GM19025 (cell line): Measurements from ENCODE around the gene ARL5C.

Experiments used
- ATAC-seq: cut with Tn5 transposase; IDR thresholded peaks from one replicate; pipeline ENCODE4 v1.9.1; 2021; ENCODE audit warnings: mild to moderate bottlenecking, low read depth, moderate library complexity; ENCODE audit not compliant: unreplicated experiment

ARL5C gene

DNA sequence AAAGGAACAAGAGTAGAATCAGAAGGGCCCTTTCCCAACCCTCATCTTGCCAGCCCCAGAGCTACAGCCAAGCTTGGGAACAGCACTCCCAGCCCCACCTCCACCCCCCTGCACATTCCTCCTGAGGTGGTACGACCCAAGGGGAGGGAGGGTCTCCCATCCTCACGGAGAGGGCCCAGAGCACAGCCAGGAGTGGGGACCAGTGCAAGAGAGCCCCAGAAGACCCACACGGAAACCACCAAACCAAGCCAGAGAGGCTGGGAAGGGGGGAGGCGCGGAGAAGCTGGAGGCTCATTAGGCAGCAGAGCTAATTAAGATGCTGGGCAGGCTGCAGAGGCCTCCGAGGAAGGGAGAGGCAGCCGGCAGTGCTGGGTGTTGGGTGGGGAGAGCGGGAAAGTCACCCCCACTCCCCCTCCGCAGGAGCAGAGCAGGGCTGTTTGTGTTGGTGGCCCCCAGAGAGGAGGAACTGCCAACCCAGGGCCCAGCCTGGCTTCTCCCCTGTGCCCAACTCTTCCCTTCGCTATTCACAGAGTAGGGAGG is 29.1 kb upstream of the ARL5C start:
- no peak for ATAC-seq

GRCh38 chr17:39194089-39194984 is 28.4 kb upstream of the ARL5C start:
- no peak for ATAC-seq

- no peak for ATAC-seq
Measured at GRCh38 chr17:39193346-39193745, 27.4 kb upstream of the ARL5C start.

DNA sequence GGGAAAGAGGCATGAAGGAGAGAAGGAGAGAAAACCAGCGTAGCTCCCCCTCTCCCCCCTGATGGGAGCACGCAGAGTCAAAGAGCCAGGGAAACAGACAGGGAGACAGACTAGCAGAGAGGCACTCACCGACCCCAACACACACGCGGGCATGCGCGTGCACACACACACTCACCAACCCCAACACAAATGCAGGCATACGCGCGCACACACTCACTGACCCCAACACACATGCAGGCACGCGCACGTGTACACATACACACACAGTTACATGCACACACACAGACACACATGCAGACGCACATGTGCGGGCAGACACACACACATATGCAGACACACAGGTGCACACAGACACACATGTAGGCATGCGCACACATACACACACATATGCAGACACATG is 26.9 kb upstream of the ARL5C start:
- no peak for ATAC-seq

DNA sequence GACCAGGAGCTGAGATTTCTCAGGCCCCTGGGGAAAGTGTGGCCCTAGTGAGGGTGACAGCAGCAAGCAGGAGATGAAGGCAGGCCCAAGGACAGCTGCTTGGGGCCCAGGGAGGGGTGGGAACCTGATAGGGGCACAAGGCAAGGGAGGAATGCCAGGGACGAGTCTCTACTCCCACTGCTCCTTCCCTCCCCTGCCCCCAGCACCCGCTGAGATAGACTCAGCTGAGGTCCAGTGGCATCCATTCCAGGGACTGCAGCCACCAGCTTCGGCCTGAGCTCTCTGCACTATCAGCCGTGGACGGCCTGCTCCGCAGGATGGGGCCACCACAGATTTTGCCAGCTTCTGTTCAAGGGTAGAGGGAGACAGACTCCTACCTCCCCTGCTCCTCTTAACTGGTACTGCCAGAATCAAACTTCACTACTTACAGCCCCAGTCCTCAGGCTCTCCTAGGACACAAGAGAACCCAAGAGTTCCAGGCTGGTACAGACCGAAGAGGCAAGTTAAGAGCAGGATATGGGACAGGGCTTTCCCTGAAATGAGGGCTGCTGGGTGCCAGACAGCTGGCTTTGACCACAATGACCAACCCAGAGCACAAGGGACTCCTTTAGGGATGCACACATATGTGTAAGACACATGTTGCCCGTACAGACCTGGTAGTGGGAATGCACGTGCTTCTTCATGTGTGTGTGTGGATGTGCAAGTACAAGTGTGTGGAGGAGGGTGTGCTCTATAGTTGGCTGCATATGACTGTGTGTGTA is 26.0 kb upstream of the ARL5C start:
- ATAC-seq = no peak

GRCh38 chr17:39187152-39187830 is 21.3 kb upstream of the ARL5C start:
- no peak for ATAC-seq

GRCh38 chr17:39186481-39187002 is 20.6 kb upstream of the ARL5C start:
- ATAC-seq = no peak

DNA sequence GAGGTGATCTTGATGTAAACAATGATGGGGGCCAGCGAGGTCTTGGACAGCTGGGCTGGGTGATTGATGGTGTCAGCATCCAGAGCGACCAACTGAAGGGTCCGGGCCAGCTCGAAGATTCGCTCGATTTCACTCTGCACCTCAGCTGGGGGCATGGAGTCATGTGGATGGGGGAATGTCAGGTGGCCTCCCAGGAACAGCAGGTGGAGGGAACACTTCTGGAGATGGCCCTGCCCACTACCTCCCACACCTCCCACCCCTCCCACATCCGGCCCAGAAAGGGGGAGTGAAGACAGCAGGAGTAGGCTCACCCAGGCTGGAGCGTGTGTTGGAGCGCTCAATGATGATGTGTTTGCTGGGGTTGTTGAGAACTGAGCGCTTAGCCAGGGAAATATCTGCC is 17.8 kb upstream of the ARL5C start:
- no peak for ATAC-seq

DNA sequence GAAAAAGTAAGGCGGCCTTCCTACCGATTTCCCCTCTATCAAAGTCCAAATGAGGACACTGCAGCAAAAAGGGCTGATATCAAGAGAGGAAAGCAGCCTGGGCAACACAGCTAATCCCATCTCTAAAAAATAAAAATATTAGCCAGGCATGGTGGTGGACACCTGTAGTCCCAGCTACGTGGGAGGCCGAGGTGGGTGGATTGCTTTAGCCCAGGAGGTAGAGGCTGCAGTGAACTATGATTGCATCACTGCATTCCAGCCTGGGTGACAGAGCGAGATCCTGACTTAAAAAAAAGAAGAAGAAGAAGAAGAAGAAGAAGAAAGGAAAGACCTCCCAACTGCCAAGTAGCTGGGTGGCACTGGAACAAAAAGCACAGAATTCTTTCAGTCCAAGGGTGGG is 17.1 kb upstream of the ARL5C start:
- no peak for ATAC-seq

DNA sequence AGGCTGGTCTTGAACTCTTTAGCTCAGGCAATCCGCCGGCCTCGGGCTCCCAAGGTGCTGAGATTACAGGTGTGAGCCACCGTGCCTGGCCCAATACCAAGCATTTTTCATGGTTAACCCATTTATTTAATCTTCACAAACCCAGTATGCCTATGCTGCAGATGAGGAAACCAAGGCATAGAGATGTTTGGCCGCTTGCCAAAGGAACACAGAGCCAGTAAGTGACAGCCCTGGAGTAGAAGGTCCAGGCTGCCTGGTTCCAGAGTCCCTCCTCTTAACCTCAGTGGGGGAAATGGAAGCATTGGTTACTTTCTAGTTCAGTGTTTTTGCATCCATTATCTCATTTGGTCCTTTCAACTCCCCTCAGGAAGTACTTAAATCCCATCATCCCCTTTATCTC is 15.3 kb upstream of the ARL5C start:
- no peak for ATAC-seq

DNA sequence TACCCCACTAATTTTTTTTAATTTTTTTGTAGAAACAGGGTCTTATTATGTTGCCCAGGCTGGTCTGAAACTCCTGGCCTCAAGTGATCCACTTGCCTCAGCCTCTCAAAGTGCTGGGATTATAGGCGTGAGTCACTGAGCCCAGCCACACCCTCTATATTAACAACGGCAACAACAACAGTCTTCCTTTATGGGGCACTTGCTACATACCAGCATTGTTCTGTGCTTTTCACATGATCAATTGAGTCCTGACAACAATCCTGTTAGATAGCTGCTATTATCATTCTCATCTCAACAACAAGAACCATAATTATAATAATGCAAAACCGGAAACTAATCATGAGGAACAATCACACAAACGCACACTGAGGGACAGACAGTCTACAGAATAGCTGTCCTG is 12.6 kb upstream of the ARL5C start:
- no peak for ATAC-seq

DNA sequence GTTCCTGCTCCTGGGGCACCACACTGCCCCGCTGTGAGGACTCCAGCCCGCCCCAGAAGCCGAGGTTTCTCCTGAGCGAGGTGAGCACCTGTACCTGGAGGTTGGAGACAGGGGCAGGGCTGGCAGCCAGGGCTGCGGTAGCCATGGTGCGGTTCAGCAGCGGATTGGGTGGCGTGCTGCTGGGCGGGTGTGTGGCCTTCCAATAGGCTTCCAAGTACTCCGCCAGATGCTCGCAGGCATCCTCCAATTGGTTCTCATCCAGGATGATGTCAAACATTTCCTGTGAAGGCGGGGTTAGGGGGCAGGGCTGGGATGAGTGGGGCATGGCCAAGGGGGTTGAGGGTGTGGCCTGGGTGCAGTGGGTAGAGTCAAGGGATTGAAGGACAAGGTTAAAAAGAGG is 11.3 kb upstream of the ARL5C start:
- ATAC-seq = no peak

DNA sequence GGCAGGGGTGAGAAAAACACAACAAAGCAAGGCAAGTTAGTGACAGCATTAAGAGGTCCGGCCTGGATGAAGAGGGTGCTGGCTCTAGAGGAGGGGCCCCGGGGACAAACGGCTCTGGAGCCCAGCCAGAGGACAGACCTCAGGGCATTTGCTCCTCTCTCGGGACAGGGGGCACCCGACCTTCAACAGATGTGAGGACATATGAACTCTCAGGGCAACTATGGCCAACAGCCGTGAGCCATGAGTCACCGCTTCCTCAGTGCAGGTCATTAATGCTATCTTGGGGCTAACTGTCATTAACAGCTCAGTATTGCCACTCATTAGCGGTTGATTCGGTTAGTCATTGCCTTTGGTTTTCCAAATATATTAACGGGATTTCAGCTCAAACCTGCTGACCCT is 9.7 kb upstream of the ARL5C start:
- ATAC-seq = no peak

DNA sequence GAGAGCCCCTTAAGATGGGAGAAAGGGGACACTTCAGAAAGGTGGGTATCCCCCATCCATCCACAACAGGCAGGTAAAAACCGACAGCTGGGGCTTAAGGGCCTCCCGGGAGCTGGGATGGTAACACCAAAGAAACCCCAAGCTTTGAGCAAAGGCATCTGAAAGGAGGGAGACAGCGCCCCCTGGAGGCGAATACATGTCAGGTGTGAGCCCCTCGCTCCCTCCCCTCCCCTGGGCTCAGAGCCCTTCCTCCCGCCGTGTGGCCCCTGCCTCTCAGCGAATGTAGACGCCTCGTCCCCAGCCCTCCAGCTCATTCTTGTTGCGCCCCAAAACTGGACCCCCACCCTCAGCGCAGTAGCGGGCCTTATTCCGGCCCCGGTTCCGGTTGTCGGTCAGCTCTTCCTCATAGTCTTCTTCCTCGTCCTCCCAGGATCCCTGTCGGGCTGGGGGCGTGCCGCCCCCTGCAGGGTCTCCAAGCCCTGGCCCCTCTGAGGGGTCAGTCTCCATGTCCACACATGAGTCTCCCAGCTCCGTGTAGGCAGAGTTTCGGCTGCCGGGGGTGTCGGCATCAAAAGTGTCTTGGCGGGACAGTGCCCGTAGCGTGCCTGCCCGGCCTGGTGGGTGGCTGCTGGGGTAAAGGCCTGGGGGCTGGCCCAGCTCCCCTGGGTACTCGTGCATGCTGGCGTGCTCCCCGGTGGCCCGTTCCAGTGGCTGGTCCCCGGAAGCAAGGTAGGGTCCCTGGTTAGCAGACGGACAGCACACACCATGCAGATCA is 9.1 kb upstream of the ARL5C start:
- ATAC-seq = no peak

DNA sequence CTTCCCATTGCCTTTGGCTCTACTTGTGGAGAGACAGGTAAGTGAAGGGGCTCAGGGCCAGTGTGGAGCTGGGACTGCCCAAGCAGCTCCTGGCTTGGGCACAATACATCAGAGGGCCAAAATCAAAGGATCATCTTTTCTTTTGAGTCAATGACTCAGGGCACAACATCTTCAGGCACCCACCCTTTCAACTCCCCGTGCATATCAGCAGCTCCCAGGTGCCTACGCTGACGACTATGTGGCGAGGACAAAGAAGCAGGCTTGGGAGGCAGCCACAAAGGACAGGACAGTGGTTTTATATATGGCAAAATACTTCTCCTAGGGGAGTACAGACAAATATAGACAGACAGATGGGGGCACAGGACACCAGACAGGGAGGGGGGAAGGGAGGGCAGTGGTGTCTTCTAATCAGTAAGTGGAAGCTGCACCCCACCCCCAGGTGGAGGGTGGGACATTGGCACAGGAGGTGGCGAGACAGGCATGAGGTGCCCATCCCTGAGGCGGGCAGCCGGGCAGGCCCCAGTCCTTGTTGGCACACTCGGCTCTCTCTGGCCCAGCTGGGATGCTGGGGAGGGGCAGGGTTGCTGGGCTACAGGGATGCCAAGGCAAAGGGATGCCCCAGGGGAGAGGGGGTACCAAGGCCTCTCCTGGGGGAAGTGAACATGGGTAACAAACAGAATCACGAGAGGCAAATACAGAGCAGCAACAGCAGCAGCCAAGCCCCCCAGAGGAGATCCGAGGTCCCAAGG is 7.7 kb upstream of the ARL5C start:
- ATAC-seq = no peak

DNA sequence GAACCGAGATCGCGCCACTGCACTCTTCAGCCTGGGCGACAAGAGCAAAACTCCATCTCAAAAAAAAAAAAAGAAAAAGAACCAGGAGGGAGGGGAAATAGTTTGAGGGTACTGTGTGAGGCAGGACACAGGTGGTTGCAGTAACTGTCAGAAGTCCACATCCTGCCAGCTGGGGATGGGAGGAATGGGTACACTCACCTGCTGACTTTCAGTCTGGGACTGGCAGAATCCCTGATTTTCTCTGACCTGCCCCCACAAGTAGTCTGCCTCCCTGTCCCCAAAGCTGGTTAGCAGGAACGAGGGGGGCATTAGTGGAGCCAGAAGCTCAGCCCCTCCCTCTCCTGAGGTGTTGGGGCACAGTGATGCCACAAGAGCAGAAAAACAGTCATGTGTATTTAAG is 7.1 kb upstream of the ARL5C start:
- no peak for ATAC-seq

- ATAC-seq = no peak
Measured at GRCh38 chr17:39171933-39172332, 6.0 kb upstream of the ARL5C start.

GRCh38 chr17:39170558-39170957 is 4.6 kb upstream of the ARL5C start:
- no peak for ATAC-seq

DNA sequence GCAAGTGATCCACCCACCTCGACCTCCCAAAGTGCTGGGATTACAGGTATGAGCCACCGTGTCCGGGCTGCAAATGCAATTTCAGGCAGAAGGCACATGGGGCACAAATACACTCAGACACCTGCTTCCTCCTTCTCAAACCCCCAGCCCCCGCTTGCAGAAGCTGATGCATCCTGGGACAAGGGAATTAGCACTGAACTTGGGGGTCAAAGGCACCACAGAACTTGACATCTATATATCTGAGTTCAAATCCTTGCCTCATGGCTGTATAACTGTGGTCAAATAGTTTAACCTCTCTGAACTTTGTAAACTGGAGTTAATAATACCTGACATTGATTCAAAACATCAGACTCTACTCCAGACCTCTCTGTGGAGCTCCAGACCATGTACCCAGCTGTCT is 4.1 kb upstream of the ARL5C start:
- no peak for ATAC-seq
